Duodenal mucosa (tissue), 2 donors: ENCODE data around the gene GTPBP4.

Experiments used
- H3K27ac ChIP-seq: one replicate; pipeline ENCODE4 v1.7.0; 2013; ENCODE audit warnings: low read depth, low read length
- H3K27me3 ChIP-seq, 2 donors: one replicate each; pipeline ENCODE4 v1.7.0; 2013; ENCODE audit warnings: low read length in 2 of 2, control low read depth in 1 of 2; ENCODE audit not compliant: insufficient read depth in 2 of 2, control insufficient read depth in 1 of 2
- H3K36me3 ChIP-seq, 2 donors: one replicate each; pipeline ENCODE4 v1.7.0; 2013; ENCODE audit warnings: low read length in 2 of 2, control low read depth in 1 of 2; ENCODE audit not compliant: insufficient read depth in 2 of 2, control insufficient read depth in 1 of 2
- H3K4me1 ChIP-seq, 2 donors: one replicate each; pipeline ENCODE4 v1.7.0; 2013; ENCODE audit warnings: low read length in 2 of 2, control low read depth in 1 of 2; ENCODE audit not compliant: insufficient read depth in 2 of 2, control insufficient read depth in 1 of 2
- H3K4me3 ChIP-seq, 2 donors: one replicate each; pipeline ENCODE4 v1.7.0; 2013; ENCODE audit warnings: low read length in 2 of 2, low read depth in 1 of 2
- H3K9ac ChIP-seq, 2 donors: one replicate each; pipeline ENCODE4 v1.7.0; 2013; ENCODE audit warnings: low read length in 2 of 2, low read depth in 1 of 2
- H3K9me3 ChIP-seq, 2 donors: one replicate each; pipeline ENCODE4 v1.7.0; 2013; ENCODE audit warnings: low read length in 2 of 2, control low read depth in 1 of 2; ENCODE audit not compliant: control insufficient read depth in 1 of 2

The GTPBP4 gene

GRCh38 chr10:974785-975074, 13.5 kb upstream of the GTPBP4 start:
- Histone ChIP-seq H3K9me3 (peaks cover 10 to 14% of the 10 kb centered on the region in 2 donors), H3K36me3 (no peaks in the 10 kb centered on the region), H3K9ac (no peak overlapping the region), H3K4me1 (peaks cover 5 to 12% of the 10 kb centered on the region in 2 donors), H3K27me3 (no peaks in the 10 kb centered on the region), H3K27ac (no peak overlapping the region), H3K4me3 (no peak overlapping the region)

- Histone ChIP-seq H3K27ac (no peak overlapping the region), H3K9me3 (peaks cover 22 to 23% of the 10 kb centered on the region in 2 donors)
Observed at GRCh38 chr10:976316-976715, 11.9 kb upstream of the GTPBP4 start.

GRCh38 chr10:978826-979421, 9.3 kb upstream of the GTPBP4 start:
- Histone ChIP-seq H3K4me3 (no peak overlapping the region), H3K36me3 (peaks cover 0 to 5% of the 10 kb centered on the region in 2 donors), H3K27ac (no peak overlapping the region), H3K27me3 (no peaks in the 10 kb centered on the region), H3K4me1 (peaks cover 0 to under 1% of the 10 kb centered on the region in 2 donors), H3K9ac (no peak overlapping the region), H3K9me3 (peaks cover 22 to 23% of the 10 kb centered on the region in 2 donors)

More at GRCh38 chr10:976316-976715, 11.9 kb upstream of the GTPBP4 start:
- H3K4me3 ChIP-seq: no peak overlapping the region
- peaks cover 0 to 5% of the 10 kb centered on the region in 2 donors for H3K36me3 ChIP-seq
- H3K9ac ChIP-seq: no peak overlapping the region
- no peaks in the 10 kb centered on the region for H3K27me3 ChIP-seq
- H3K4me1 ChIP-seq: peaks cover 0 to 2% of the 10 kb centered on the region in 2 donors

- Histone ChIP-seq H3K4me3 (no peak overlapping the region), H3K9me3 (peaks cover 22 to 23% of the 10 kb centered on the region in 2 donors), H3K27me3 (no peaks in the 10 kb centered on the region), H3K27ac (no peak overlapping the region), H3K36me3 (peaks cover 0 to 5% of the 10 kb centered on the region in 2 donors), H3K4me1 (peaks cover 0 to 10% of the 10 kb centered on the region in 2 donors), H3K9ac (no peak overlapping the region)
Observed at GRCh38 chr10:980468-981093, 7.7 kb upstream of the GTPBP4 start.

GRCh38 chr10:983401-983800, 4.8 kb upstream of the GTPBP4 start:
- H3K4me1 ChIP-seq: peaks cover 10 to 24% of the 10 kb centered on the region in 2 donors
- H3K27ac ChIP-seq: no peak overlapping the region
- H3K9ac ChIP-seq: no peak overlapping the region
- no peak overlapping the region for H3K4me3 ChIP-seq
- H3K27me3 ChIP-seq: no peaks in the 10 kb centered on the region
- H3K9me3 ChIP-seq: peaks cover 18 to 23% of the 10 kb centered on the region in 2 donors
- peaks cover 0 to 5% of the 10 kb centered on the region in 2 donors for H3K36me3 ChIP-seq

GRCh38 chr10:983971-984655, 4.1 kb upstream of the GTPBP4 start:
- Histone ChIP-seq H3K9me3 (peaks cover 10 to 17% of the 10 kb centered on the region in 2 donors), H3K36me3 (peaks cover 0 to 5% of the 10 kb centered on the region in 2 donors), H3K4me3 (no peak overlapping the region), H3K9ac (no peak overlapping the region), H3K27me3 (no peaks in the 10 kb centered on the region), H3K27ac (no peak overlapping the region), H3K4me1 (peaks cover 16 to 25% of the 10 kb centered on the region in 2 donors)

GRCh38 chr10:985361-985760, 2.9 kb upstream of the GTPBP4 start:
- H3K4me3 ChIP-seq: no peak overlapping the region
- H3K27ac ChIP-seq: no peak overlapping the region
- peaks cover 0 to 3% of the 10 kb centered on the region in 2 donors for H3K36me3 ChIP-seq
- no peaks in the 10 kb centered on the region for H3K27me3 ChIP-seq
- H3K9ac ChIP-seq: no peak overlapping the region
- peaks cover 3 to 9% of the 10 kb centered on the region in 2 donors for H3K9me3 ChIP-seq
- H3K4me1 ChIP-seq: peaks cover 25 to 33% of the 10 kb centered on the region in 2 donors

- Histone ChIP-seq H3K4me1 (peaks cover 25 to 33% of the 10 kb centered on the region in 2 donors), H3K36me3 (no peaks in the 10 kb centered on the region), H3K9ac (no peak overlapping the region), H3K27me3 (no peaks in the 10 kb centered on the region), H3K9me3 (no peaks in the 10 kb centered on the region), H3K4me3 (no peak overlapping the region), H3K27ac (no peak overlapping the region)
Observed at GRCh38 chr10:986137-986825, 2.0 kb upstream of the GTPBP4 start.

- Histone ChIP-seq H3K27me3 (no peaks in the 10 kb centered on the region), H3K9ac (peak overlapping the region; percentile 85 to 94), H3K27ac (no peak overlapping the region), H3K4me1 (peaks cover 25 to 33% of the 10 kb centered on the region in 2 donors), H3K4me3 (peak overlapping the region; percentile 91 to 95), H3K36me3 (no peaks in the 10 kb centered on the region), H3K9me3 (no peaks in the 10 kb centered on the region)
Observed at GRCh38 chr10:986881-987619, 1.2 kb upstream of the GTPBP4 start.
